Measurements from ENCODE around the gene ARHGAP26. TPM values are rescaled to one million over a fixed set of nuclear protein-coding genes. Genes with fewer than 3 reads are reported as not detected.

ARHGAP26 gene
- total RNA-seq, 1 experiment from 2014 or later, result 1.7 TPM

- DNase-seq (ENCODE audit: low spot score), result no peak
These were observed 243.2 kb downstream of the ARHGAP26 start for GRCh38 chr5:143013176-143013891.

GRCh38 chr5:143014017-143014651, 244.0 kb downstream of the ARHGAP26 start:
- DNase-seq (ENCODE audit: low spot score), result peak; percentile 43

GRCh38 chr5:143016777-143017516, 246.8 kb downstream of the ARHGAP26 start:
- DNase-seq (ENCODE audit: low spot score), result peak; percentile 53

GRCh38 chr5:143017541-143017940, 247.4 kb downstream of the ARHGAP26 start:
- DNase-seq (ENCODE audit: low spot score), result no peak

GRCh38 chr5:143017992-143018391, 247.8 kb downstream of the ARHGAP26 start:
- no peak for DNase-seq (ENCODE audit: low spot score)

GRCh38 chr5:143019157-143019556, 249.0 kb downstream of the ARHGAP26 start:
- DNase-seq (ENCODE audit: low spot score), result no peak

GRCh38 chr5:143019614-143020515, 249.7 kb downstream of the ARHGAP26 start:
- DNase-seq (ENCODE audit: low spot score), result no peak

GRCh38 chr5:143021595-143021994, 251.4 kb downstream of the ARHGAP26 start:
- no peak for DNase-seq (ENCODE audit: low spot score)

GRCh38 chr5:143023411-143024096, 253.4 kb downstream of the ARHGAP26 start:
- DNase-seq (ENCODE audit: low spot score), result no peak

GRCh38 chr5:143024228-143024920, 254.2 kb downstream of the ARHGAP26 start:
- no peak for DNase-seq (ENCODE audit: low spot score)

GRCh38 chr5:143025376-143025775, 255.2 kb downstream of the ARHGAP26 start:
- no peak for DNase-seq (ENCODE audit: low spot score)

- no peak for DNase-seq (ENCODE audit: low spot score)
These were observed 255.8 kb downstream of the ARHGAP26 start for GRCh38 chr5:143025971-143026370.

- DNase-seq (ENCODE audit: low spot score), result no peak
These were observed 256.2 kb downstream of the ARHGAP26 start for GRCh38 chr5:143026380-143026779.

- no peak for DNase-seq (ENCODE audit: low spot score)
These were observed 259.1 kb downstream of the ARHGAP26 start for GRCh38 chr5:143029293-143029692.

- no peak for DNase-seq (ENCODE audit: low spot score)
These were observed 260.2 kb downstream of the ARHGAP26 start for GRCh38 chr5:143030349-143030748.

- DNase-seq (ENCODE audit: low spot score), result no peak
These were observed 261.8 kb downstream of the ARHGAP26 start for GRCh38 chr5:143031781-143032580.

GRCh38 chr5:143032581-143032836, 262.3 kb downstream of the ARHGAP26 start:
- DNase-seq (ENCODE audit: low spot score), result no peak

- DNase-seq (ENCODE audit: low spot score), result peak; percentile 55
These were observed 263.5 kb downstream of the ARHGAP26 start for GRCh38 chr5:143033535-143034250.

Data from H4 (cell line).